Body of pancreas (tissue), 4 donors: Measurements from ENCODE around the gene GAS1.

Experiments
- CTCF ChIP-seq, 7 experiments: fragments of 450-650 bp in 4 of 7; fragments of 200-600 bp in 3 of 7; sonication (generic) in 3 of 7; IDR thresholded peaks; one replicate each; pipeline ENCODE4 v1.5.1; 2016 to 2019; ENCODE audit warnings: antibody characterized with exemption in 7 of 7
- POLR2A ChIP-seq, 3 donors: fragments of 450-650 bp; IDR thresholded peaks; one replicate each; pipeline ENCODE4 v1.6.1; 2016; ENCODE audit warnings: antibody characterized with exemption in 3 of 3, mild to moderate bottlenecking in 2 of 3

- TF ChIP-seq CTCF (IDR thresholded peaks at IDR 0.05) (no peak), POLR2A (IDR thresholded peaks at IDR 0.05) (no peak)
Observed at GRCh38 chr9:86926145-86926544, 21.2 kb downstream of the GAS1 start.
